WTC11 (cell line): ENCODE measurements around the gene U2AF2. TPM values are rescaled to one million over a fixed set of nuclear protein-coding genes. Genes with fewer than 3 reads are reported as not detected.

ENCODE experiments used
- ATAC-seq: fragments of 200-7000 bp; cut with Tn5 transposase; 2 replicates; pipeline ENCODE4 v1.10.0; 2021; ENCODE audit warnings: mild to moderate bottlenecking, moderate library complexity
- CTCF ChIA-PET: fragments of 300-600 bp; sonication (Branson Sonifier 250); formaldehyde crosslinking; loops from one replicate; lab custom pipeline; 2021; ENCODE audit warnings: antibody characterized with exemption; lab: Charles Lee
- POLR2A ChIA-PET: fragments of 350-600 bp; sonication (Branson Sonifier 250); formaldehyde crosslinking; loops from one replicate; lab custom pipeline; 2021; ENCODE audit warnings: antibody characterized with exemption; lab: Charles Lee
- DNase-seq: peaks from one replicate; pipeline ENCODE4 v3.0.0; 2021; ENCODE audit warnings: low spot score
- H3K27ac Mint-ChIP-seq: 2 replicates; pipeline ENCODE4 v1.8.0; 2021; ENCODE audit warnings: mixed read lengths
- H3K27me3 Mint-ChIP-seq: 2 replicates; pipeline ENCODE4 v1.8.0; 2021; ENCODE audit warnings: low read depth, mild to moderate bottlenecking, moderate library complexity, mixed read lengths
- H3K36me3 Mint-ChIP-seq: 2 replicates; pipeline ENCODE4 v1.8.0; 2021; ENCODE audit warnings: mixed read lengths
- H3K4me1 Mint-ChIP-seq: 2 replicates; pipeline ENCODE4 v1.8.0; 2022; ENCODE audit warnings: mixed read lengths
- H3K4me3 Mint-ChIP-seq: 2 replicates; pipeline ENCODE4 v1.8.0; 2021; ENCODE audit warnings: mild to moderate bottlenecking, moderate library complexity, mixed read lengths
- H3K9me3 Mint-ChIP-seq: 2 replicates; pipeline ENCODE4 v1.8.0; 2021; ENCODE audit warnings: mixed read lengths
- AFF4 ChIP-seq: sonication (generic); formaldehyde crosslinking; IDR thresholded peaks from 2 replicates; pipeline ENCODE4 v1.8.1; 2023; ENCODE audit warnings: mild to moderate bottlenecking, missing genetic modification reagents, borderline replicate concordance
- ATF1 ChIP-seq: sonication (generic); formaldehyde crosslinking; IDR thresholded peaks from 2 replicates; pipeline ENCODE4 v1.8.1; 2023; ENCODE audit warnings: mild to moderate bottlenecking, moderate library complexity, missing genetic modification reagents
- E2F1 ChIP-seq: sonication (generic); formaldehyde crosslinking; IDR thresholded peaks from 2 replicates; pipeline ENCODE4 v1.8.0; 2022; ENCODE audit warnings: mild to moderate bottlenecking, missing genetic modification reagents
- ESRRA ChIP-seq: sonication (generic); formaldehyde crosslinking; IDR thresholded peaks from 2 replicates; pipeline ENCODE4 v1.8.1; 2022; ENCODE audit warnings: mild to moderate bottlenecking, missing genetic modification reagents, borderline replicate concordance
- FOXK1 ChIP-seq: sonication (generic); formaldehyde crosslinking; IDR thresholded peaks from 2 replicates; pipeline ENCODE4 v1.8.0; 2022; ENCODE audit warnings: mild to moderate bottlenecking, moderate library complexity, missing genetic modification reagents
- FOXP1 ChIP-seq: sonication (generic); formaldehyde crosslinking; IDR thresholded peaks from 2 replicates; pipeline ENCODE4 v1.8.0; 2022; ENCODE audit warnings: missing genetic modification reagents, mild to moderate bottlenecking, moderate library complexity, borderline replicate concordance
- FOXP4 ChIP-seq: sonication (generic); formaldehyde crosslinking; IDR thresholded peaks from 2 replicates; pipeline ENCODE4 v1.8.0; 2022; ENCODE audit warnings: mild to moderate bottlenecking, missing genetic modification reagents
- GABPB1 ChIP-seq: sonication (generic); formaldehyde crosslinking; IDR thresholded peaks from 2 replicates; pipeline ENCODE4 v1.8.1; 2023; ENCODE audit warnings: mild to moderate bottlenecking, missing genetic modification reagents
- IRF1 ChIP-seq: sonication (generic); formaldehyde crosslinking; IDR thresholded peaks from 2 replicates; pipeline ENCODE4 v1.8.0; 2023; ENCODE audit warnings: missing genetic modification reagents
- KAT7 ChIP-seq: sonication (generic); formaldehyde crosslinking; IDR thresholded peaks from 2 replicates; pipeline ENCODE4 v1.8.1; 2023; ENCODE audit warnings: missing genetic modification reagents, mild to moderate bottlenecking, borderline replicate concordance
- MAX ChIP-seq: sonication (generic); formaldehyde crosslinking; IDR thresholded peaks from 2 replicates; pipeline ENCODE4 v1.8.0; 2022; ENCODE audit warnings: mild to moderate bottlenecking, missing genetic modification reagents
- NR3C1 ChIP-seq: sonication (generic); formaldehyde crosslinking; conservative IDR thresholded peaks from 2 replicates; pipeline ENCODE4 v1.8.1; 2023; ENCODE audit warnings: low read depth, mild to moderate bottlenecking, missing genetic modification reagents
- PRRX2 ChIP-seq: fragments of 250-450 bp; sonication (Bioruptor Pico); IDR thresholded peaks from 2 replicates; pipeline ENCODE4 v1.8.0; 2021; ENCODE audit warnings: mild to moderate bottlenecking
- SMAD4 ChIP-seq: sonication (generic); formaldehyde crosslinking; IDR thresholded peaks from 2 replicates; pipeline ENCODE4 v1.8.0; 2022; ENCODE audit warnings: mild to moderate bottlenecking, missing genetic modification reagents
- TCF7 ChIP-seq: sonication (generic); formaldehyde crosslinking; IDR thresholded peaks from 2 replicates; pipeline ENCODE4 v1.8.0; 2022; ENCODE audit warnings: mild to moderate bottlenecking, low read depth, missing genetic modification reagents, moderate library complexity
- TEAD1 ChIP-seq: sonication (generic); formaldehyde crosslinking; IDR thresholded peaks from 2 replicates; pipeline ENCODE4 v1.8.0; 2022; ENCODE audit warnings: mild to moderate bottlenecking, missing genetic modification reagents
- TP53 ChIP-seq: sonication (generic); formaldehyde crosslinking; IDR thresholded peaks from 2 replicates; pipeline ENCODE4 v1.8.1; 2023; ENCODE audit warnings: mild to moderate bottlenecking, missing genetic modification reagents
- USF1 ChIP-seq: sonication (generic); formaldehyde crosslinking; IDR thresholded peaks from 2 replicates; pipeline ENCODE4 v1.8.0; 2022; ENCODE audit warnings: mild to moderate bottlenecking, missing genetic modification reagents
- ZNF263 ChIP-seq: sonication (generic); formaldehyde crosslinking; IDR thresholded peaks from 2 replicates; pipeline ENCODE4 v1.8.1; 2022; ENCODE audit warnings: low read depth, mild to moderate bottlenecking, moderate library complexity, missing genetic modification reagents
- ZNF281 ChIP-seq: sonication (generic); formaldehyde crosslinking; IDR thresholded peaks from 2 replicates; pipeline ENCODE4 v1.8.0; 2023; ENCODE audit warnings: mild to moderate bottlenecking, missing genetic modification reagents
- total RNA-seq: library from RNA; stranded (reverse); gene quantifications from 3 replicates; pipeline ENCODE4 v1.2.3, GENCODE V29; 2021

Gene U2AF2
- total RNA-seq, 1 experiment from 2014 or later = 302 TPM

GRCh38 chr19:55681131-55682092 lies 26.6 kb downstream of the U2AF2 start:
- H3K36me3 Mint-ChIP-seq = peaks cover 31% of the 10 kb centered on the region
- H3K27ac Mint-ChIP-seq = no peak overlapping the region
- no peak for DNase-seq
- peaks cover 7% of the 10 kb centered on the region for H3K4me1 Mint-ChIP-seq
- no peak for ATAC-seq
- ChIA-PET CTCF (interaction anchor here (1.0 to 1.1 kb wide), 2 partner anchors 10 to 22 kb away, joined by 3 to 4 read pairs; no protein-coding TSS in a partner anchor), POLR2A (no interaction called here)
- H3K4me3 Mint-ChIP-seq = no peak overlapping the region
- no peaks in the 10 kb centered on the region for H3K27me3 Mint-ChIP-seq
- H3K9me3 Mint-ChIP-seq = no peaks in the 10 kb centered on the region
- TF ChIP-seq E2F1 (CRISPR knock-in tag) (no peak), AFF4 (no peak), GABPB1 (CRISPR knock-in tag) (no peak), ZNF263 (CRISPR knock-in tag) (no peak), ESRRA (CRISPR knock-in tag) (no peak), FOXP4 (CRISPR knock-in tag) (no peak), FOXK1 (CRISPR knock-in tag) (no peak), KAT7 (no peak), USF1 (CRISPR knock-in tag) (no peak), ATF1 (CRISPR knock-in tag) (no peak), TP53 (no peak), FOXP1 (no peak), PRRX2 (no peak), SMAD4 (no peak), ZNF281 (CRISPR knock-in tag) (no peak), TCF7 (CRISPR knock-in tag) (no peak), NR3C1 (CRISPR knock-in tag) (no peak), TEAD1 (CRISPR knock-in tag) (no peak), IRF1 (CRISPR knock-in tag) (no peak), MAX (CRISPR knock-in tag) (no peak)
